Measurements from ENCODE around the gene NFYC. TPM values are rescaled to one million over a fixed set of nuclear protein-coding genes. Genes with fewer than 3 reads are reported as not detected.
A peak's percentile ranks its signal among the peaks of the same experiment; 100 is the strongest.

NFYC gene
- total and polyA plus RNA-seq, 2 experiments from 2014 or later, result 36.2 to 42.7 TPM

DNA sequence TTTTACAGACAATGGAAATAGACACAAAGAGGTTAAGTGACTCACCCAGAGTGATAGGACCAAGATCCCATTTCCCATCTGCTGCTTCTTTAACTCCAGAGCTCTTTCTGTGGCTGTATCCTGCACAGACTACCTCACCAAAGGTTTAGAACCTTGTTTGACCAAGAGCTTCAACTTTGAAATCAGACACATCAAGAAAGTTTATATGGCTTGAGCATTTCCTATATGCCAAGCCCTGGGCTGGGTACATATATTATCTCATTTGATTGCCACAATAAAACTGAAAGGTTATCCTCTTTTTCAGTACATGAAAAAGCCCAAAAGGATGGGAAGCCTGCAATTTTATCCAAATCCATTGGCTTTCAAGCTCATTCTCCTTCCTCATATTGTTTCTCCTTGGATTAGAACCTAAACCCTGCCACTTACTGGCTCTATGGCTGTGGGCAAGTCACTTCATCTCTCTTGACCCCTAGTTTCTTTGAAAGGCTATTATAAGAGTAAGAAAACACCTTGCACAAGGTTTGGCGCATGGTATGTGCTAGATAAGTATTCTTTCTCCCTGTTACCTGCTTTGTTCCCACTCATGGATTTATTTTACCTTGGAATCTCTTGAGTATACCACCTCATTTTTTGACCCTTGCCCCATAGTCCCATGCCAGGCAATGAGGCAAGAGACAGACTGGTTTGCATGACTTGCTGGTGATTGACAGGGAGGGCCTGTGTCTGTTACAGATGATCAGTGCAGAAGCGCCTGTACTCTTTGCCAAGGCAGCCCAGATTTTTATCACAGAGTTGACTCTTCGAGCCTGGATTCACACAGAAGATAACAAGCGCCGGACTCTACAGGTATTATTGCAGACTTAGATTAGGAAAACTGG is 57.6 kb downstream of the NFYC start:
- ATAC-seq (no peak), DNase-seq (ENCODE audit: low spot score) (no peak)
- no peaks in the 10 kb centered on the region for H3F3A ChIP-seq (replicated peaks; ENCODE audit: low read depth)
- Mint-ChIP-seq H3K27ac (0 out of 2 replicates have a peak overlapping the region, but pooled peaks have one; percentile 23), H3K36me3 (ENCODE audit: low read depth) (peaks cover 72% of the 10 kb centered on the region), H3K27me3 (ENCODE audit: insufficient read depth, low read depth, poor library complexity) (peaks cover 3% of the 10 kb centered on the region), H3K9me3 (no peaks in the 10 kb centered on the region), H3K4me1 (peaks cover 3% of the 10 kb centered on the region; the same call in 2 of the 3 replicates), H3K4me3 (no peak overlapping the region)
- H3K4me2 ChIP-seq, result no peak overlapping the region
- H3K79me2 ChIP-seq (replicated peaks; ENCODE audit: insufficient read depth), result peaks cover 18% of the 10 kb centered on the region
- H3K9me2 ChIP-seq (ENCODE audit: insufficient read depth), result no peaks in the 10 kb centered on the region
- H2AFZ ChIP-seq, result no peak overlapping the region
- peaks cover 8% of the 10 kb centered on the region; the same call in 1 of the 2 replicates for H4K20me1 ChIP-seq (replicated peaks; ENCODE audit: insufficient read depth)
- no peaks in the 10 kb centered on the region for H3K27me3 ChIP-seq (ENCODE audit: insufficient read depth)
- peaks cover 31% of the 10 kb centered on the region for H3K36me3 ChIP-seq (ENCODE audit: insufficient read depth)
- TF ChIP-seq, protein P1, sequence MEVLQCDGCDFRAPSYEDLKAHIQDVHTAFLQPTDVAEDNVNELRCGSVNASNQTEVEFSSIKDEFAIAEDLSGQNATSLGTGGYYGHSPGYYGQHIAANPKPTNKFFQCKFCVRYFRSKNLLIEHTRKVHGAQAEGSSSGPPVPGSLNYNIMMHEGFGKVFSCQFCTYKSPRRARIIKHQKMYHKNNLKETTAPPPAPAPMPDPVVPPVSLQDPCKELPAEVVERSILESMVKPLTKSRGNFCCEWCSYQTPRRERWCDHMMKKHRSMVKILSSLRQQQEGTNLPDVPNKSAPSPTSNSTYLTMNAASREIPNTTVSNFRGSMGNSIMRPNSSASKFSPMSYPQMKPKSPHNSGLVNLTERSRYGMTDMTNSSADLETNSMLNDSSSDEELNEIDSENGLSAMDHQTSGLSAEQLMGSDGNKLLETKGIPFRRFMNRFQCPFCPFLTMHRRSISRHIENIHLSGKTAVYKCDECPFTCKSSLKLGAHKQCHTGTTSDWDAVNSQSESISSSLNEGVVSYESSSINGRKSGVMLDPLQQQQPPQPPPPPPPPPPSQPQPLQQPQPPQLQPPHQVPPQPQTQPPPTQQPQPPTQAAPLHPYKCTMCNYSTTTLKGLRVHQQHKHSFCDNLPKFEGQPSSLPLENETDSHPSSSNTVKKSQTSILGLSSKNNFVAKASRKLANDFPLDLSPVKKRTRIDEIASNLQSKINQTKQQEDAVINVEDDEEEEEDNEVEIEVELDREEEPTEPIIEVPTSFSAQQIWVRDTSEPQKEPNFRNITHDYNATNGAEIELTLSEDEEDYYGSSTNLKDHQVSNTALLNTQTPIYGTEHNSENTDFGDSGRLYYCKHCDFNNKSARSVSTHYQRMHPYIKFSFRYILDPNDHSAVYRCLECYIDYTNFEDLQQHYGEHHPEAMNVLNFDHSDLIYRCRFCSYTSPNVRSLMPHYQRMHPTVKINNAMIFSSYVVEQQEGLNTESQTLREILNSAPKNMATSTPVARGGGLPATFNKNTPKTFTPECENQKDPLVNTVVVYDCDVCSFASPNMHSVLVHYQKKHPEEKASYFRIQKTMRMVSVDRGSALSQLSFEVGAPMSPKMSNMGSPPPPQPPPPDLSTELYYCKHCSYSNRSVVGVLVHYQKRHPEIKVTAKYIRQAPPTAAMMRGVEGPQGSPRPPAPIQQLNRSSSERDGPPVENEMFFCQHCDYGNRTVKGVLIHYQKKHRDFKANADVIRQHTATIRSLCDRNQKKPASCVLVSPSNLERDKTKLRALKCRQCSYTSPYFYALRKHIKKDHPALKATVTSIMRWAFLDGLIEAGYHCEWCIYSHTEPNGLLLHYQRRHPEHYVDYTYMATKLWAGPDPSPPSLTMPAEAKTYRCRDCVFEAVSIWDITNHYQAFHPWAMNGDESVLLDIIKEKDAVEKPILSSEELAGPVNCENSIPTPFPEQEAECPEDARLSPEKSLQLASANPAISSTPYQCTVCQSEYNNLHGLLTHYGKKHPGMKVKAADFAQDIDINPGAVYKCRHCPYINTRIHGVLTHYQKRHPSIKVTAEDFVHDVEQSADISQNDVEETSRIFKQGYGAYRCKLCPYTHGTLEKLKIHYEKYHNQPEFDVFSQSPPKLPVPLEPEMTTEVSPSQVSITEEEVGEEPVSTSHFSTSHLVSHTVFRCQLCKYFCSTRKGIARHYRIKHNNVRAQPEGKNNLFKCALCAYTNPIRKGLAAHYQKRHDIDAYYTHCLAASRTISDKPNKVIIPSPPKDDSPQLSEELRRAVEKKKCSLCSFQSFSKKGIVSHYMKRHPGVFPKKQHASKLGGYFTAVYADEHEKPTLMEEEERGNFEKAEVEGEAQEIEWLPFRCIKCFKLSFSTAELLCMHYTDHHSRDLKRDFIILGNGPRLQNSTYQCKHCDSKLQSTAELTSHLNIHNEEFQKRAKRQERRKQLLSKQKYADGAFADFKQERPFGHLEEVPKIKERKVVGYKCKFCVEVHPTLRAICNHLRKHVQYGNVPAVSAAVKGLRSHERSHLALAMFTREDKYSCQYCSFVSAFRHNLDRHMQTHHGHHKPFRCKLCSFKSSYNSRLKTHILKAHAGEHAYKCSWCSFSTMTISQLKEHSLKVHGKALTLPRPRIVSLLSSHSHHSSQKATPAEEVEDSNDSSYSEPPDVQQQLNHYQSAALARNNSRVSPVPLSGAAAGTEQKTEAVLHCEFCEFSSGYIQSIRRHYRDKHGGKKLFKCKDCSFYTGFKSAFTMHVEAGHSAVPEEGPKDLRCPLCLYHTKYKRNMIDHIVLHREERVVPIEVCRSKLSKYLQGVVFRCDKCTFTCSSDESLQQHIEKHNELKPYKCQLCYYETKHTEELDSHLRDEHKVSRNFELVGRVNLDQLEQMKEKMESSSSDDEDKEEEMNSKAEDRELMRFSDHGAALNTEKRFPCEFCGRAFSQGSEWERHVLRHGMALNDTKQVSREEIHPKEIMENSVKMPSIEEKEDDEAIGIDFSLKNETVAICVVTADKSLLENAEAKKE (CRISPR knock-in tag; IDR thresholded peaks at IDR 0.05), result no peak
- TF ChIP-seq EZH2phosphoT487 (IDR thresholded peaks at IDR 0.05; ENCODE audit: unreplicated experiment), result no peak
- TF ChIP-seq, protein P2, sequence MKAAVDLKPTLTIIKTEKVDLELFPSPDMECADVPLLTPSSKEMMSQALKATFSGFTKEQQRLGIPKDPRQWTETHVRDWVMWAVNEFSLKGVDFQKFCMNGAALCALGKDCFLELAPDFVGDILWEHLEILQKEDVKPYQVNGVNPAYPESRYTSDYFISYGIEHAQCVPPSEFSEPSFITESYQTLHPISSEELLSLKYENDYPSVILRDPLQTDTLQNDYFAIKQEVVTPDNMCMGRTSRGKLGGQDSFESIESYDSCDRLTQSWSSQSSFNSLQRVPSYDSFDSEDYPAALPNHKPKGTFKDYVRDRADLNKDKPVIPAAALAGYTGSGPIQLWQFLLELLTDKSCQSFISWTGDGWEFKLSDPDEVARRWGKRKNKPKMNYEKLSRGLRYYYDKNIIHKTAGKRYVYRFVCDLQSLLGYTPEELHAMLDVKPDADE (IDR thresholded peaks at IDR 0.05), result no peak
- TF ChIP-seq NANOG (IDR thresholded peaks at IDR 0.05; ENCODE audit: borderline replicate concordance), result no peak
- no peak for TF ChIP-seq STAT1 (IDR thresholded peaks at IDR 0.05; ENCODE audit: unreplicated experiment)
- no peak for TF ChIP-seq POLR2AphosphoS5 (IDR thresholded peaks at IDR 0.05; ENCODE audit: low read depth)
- TF ChIP-seq EZH2 (IDR thresholded peaks at IDR 0.05; ENCODE audit: low read depth, unreplicated experiment), result no peak
- TF ChIP-seq ZNF331 (CRISPR knock-in tag; IDR thresholded peaks at IDR 0.05; ENCODE audit: low read depth), result no peak
- TF ChIP-seq, protein P3, sequence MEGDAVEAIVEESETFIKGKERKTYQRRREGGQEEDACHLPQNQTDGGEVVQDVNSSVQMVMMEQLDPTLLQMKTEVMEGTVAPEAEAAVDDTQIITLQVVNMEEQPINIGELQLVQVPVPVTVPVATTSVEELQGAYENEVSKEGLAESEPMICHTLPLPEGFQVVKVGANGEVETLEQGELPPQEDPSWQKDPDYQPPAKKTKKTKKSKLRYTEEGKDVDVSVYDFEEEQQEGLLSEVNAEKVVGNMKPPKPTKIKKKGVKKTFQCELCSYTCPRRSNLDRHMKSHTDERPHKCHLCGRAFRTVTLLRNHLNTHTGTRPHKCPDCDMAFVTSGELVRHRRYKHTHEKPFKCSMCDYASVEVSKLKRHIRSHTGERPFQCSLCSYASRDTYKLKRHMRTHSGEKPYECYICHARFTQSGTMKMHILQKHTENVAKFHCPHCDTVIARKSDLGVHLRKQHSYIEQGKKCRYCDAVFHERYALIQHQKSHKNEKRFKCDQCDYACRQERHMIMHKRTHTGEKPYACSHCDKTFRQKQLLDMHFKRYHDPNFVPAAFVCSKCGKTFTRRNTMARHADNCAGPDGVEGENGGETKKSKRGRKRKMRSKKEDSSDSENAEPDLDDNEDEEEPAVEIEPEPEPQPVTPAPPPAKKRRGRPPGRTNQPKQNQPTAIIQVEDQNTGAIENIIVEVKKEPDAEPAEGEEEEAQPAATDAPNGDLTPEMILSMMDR (conservative IDR thresholded peaks at IDR 0.05; ENCODE audit: low read depth in 2 of 2), result no peak
- TF ChIP-seq ZNF114 (CRISPR knock-in tag; IDR thresholded peaks at IDR 0.05), result no peak
- no peak for TF ChIP-seq CREB1 (CRISPR knock-in tag; IDR thresholded peaks at IDR 0.05; ENCODE audit: low read depth)
- TF ChIP-seq, protein P4, sequence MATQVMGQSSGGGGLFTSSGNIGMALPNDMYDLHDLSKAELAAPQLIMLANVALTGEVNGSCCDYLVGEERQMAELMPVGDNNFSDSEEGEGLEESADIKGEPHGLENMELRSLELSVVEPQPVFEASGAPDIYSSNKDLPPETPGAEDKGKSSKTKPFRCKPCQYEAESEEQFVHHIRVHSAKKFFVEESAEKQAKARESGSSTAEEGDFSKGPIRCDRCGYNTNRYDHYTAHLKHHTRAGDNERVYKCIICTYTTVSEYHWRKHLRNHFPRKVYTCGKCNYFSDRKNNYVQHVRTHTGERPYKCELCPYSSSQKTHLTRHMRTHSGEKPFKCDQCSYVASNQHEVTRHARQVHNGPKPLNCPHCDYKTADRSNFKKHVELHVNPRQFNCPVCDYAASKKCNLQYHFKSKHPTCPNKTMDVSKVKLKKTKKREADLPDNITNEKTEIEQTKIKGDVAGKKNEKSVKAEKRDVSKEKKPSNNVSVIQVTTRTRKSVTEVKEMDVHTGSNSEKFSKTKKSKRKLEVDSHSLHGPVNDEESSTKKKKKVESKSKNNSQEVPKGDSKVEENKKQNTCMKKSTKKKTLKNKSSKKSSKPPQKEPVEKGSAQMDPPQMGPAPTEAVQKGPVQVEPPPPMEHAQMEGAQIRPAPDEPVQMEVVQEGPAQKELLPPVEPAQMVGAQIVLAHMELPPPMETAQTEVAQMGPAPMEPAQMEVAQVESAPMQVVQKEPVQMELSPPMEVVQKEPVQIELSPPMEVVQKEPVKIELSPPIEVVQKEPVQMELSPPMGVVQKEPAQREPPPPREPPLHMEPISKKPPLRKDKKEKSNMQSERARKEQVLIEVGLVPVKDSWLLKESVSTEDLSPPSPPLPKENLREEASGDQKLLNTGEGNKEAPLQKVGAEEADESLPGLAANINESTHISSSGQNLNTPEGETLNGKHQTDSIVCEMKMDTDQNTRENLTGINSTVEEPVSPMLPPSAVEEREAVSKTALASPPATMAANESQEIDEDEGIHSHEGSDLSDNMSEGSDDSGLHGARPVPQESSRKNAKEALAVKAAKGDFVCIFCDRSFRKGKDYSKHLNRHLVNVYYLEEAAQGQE (IDR thresholded peaks at IDR 0.05; ENCODE audit: unreplicated experiment), result no peak
- TF ChIP-seq JUNB (IDR thresholded peaks at IDR 0.05; ENCODE audit: unreplicated experiment), result no peak
- no peaks in the 10 kb centered on the region for H3K4me1 ChIP-seq (ENCODE audit: insufficient read depth)
- H3K4me3 ChIP-seq, result no peak overlapping the region
- no peak overlapping the region for H3K27ac ChIP-seq (ENCODE audit: low read depth)

Data from GM23338 (cell line).